HG03575 (cell line): ENCODE results near the gene LSM3.

ENCODE experiments used
- ATAC-seq: cut with Tn5 transposase; IDR thresholded peaks from one replicate; pipeline ENCODE4 v1.9.1; 2021; ENCODE audit not compliant: unreplicated experiment, insufficient number of reproducible peaks, low FRiP score; ENCODE audit errors: extremely low read depth

The LSM3 gene

DNA sequence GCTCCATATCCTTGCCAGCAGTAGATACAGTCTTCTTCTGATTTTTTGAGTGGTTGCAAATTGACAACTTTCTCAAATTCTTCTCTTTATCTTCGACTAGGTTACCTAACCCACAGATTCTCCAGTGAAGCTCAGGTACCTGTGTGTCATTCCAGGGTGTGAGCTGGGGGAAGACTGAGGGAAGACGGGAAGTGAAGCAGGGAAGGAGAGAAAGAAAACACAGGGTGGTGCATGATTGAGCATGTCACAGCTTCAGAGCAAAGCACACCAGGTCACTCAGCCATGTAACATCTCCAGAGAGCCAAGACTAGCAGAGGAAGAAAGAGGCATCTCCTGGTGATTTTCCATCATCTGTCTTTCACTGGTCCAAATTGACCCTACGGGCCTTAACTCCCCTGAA, 67.2 kb downstream of the LSM3 start:
- ATAC-seq, result no peak

GRCh38 chr3:14246414-14246813, 67.8 kb downstream of the LSM3 start:
- ATAC-seq, result no peak

GRCh38 chr3:14248477-14248848, 69.8 kb downstream of the LSM3 start:
- no peak for ATAC-seq

DNA sequence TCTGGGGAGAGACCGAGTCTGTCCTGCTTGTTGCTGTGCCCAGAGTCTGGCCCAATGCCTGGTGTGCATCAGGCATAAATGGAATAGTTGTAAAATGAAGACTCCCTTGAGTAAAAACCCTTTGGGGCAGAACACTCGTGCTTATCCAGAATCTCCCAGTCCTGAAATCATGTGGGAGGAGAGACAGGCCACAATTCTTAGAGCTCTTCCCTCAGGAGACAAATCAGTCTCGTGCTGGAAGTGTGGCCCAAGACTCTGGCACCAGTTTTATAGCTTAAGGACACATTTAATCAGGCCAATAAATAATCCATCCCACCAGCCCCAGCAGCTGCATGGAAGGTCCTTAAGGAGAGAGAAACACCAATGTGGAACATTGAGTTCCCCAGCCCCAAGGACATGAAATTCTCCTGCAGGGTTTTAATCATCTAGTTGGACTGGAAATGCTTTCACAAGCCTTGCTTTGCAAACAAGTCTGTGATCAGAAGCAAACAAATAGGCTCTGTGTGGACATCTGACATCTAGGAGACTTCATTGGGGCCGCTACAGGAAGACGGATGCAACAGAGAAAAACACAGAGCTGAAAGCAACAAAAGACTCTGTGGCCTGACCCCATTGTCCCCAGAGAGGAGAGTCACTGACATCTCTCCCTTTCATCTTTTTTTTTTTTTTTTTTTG, 70.4 kb downstream of the LSM3 start:
- ATAC-seq, result no peak
